Upper lobe of left lung (tissue), 6 donors: ENCODE measurements around the gene PCYOX1L. TPM values are rescaled to one million over a fixed set of nuclear protein-coding genes. Genes with fewer than 3 reads are reported as not detected.

Experiments used
- ATAC-seq, 2 donors: fragments of 200-7000 bp; cut with Tn5 transposase; one replicate each; pipeline ENCODE4 v1.9.1; 2022; ENCODE audit warnings: mild to moderate bottlenecking in 2 of 2, moderate library complexity in 2 of 2; ENCODE audit not compliant: low FRiP score in 2 of 2
- DNase-seq, 2 donors: peaks; one replicate each; pipeline ENCODE4 v3.0.0-alpha.2; 2019 to 2020
- H3K27ac ChIP-seq, 4 donors: fragments of 200-600 bp; sonication (generic); one replicate each; pipeline ENCODE4 v1.5.1; 2016 to 2019
- H3K27me3 ChIP-seq, 4 donors: fragments of 200-600 bp; sonication (generic); one replicate each; pipeline ENCODE4 v1.5.1; 2017 to 2019
- H3K36me3 ChIP-seq, 4 donors: fragments of 200-600 bp; sonication (generic); one replicate each; pipeline ENCODE4 v1.5.1; 2016 to 2019
- H3K4me1 ChIP-seq, 4 donors: fragments of 200-600 bp; sonication (generic); one replicate each; pipeline ENCODE4 v1.5.1; 2018 to 2019
- H3K4me3 ChIP-seq, 4 donors: fragments of 200-600 bp; sonication (generic); one replicate each; pipeline ENCODE4 v1.5.1; 2017 to 2019; ENCODE audit warnings: mild to moderate bottlenecking in 2 of 4, moderate library complexity in 1 of 4
- H3K9me3 ChIP-seq, 4 donors: fragments of 200-600 bp; sonication (generic); one replicate each; pipeline ENCODE4 v1.5.1; 2018 to 2019
- EP300 ChIP-seq, 4 donors: sonication (generic); formaldehyde crosslinking; IDR thresholded peaks; one replicate each; pipeline ENCODE4 v1.5.1; 2017; ENCODE audit warnings: antibody characterized with exemption in 4 of 4, control low read depth in 2 of 4
- POLR2A ChIP-seq, 4 donors: fragments of 450-650 bp; IDR thresholded peaks; one replicate each; pipeline ENCODE4 v1.5.1; 2016 to 2017; ENCODE audit warnings: antibody characterized with exemption in 4 of 4, mild to moderate bottlenecking in 2 of 4
- POLR2AphosphoS5 ChIP-seq, 2 donors: sonication (generic); formaldehyde crosslinking; IDR thresholded peaks; one replicate each; pipeline ENCODE4 v1.5.1; 2017; ENCODE audit warnings: antibody characterized with exemption in 2 of 2
- WGBS, 2 donors: methylation state at CpG; one replicate each; pipeline ENCODE4 v1.1.5; 2017 to 2018; 5-methylcytosine and 5-hydroxymethylcytosine counted together
- total RNA-seq, 6 donors: library from RNA; depleted of rRNA in 4 of 6; stranded (reverse); fragments of >200 nt in 4 of 6; gene quantifications; one replicate each; pipeline versions ENCODE4 v1.1.0 to v1.2.1, GENCODE V29; 2016 to 2021
- TF ChIP-seq, protein P1 (sequence below), 6 experiments: fragments of 450-650 bp in 4 of 6; fragments of 200-600 bp in 2 of 6; sonication (generic) in 2 of 6; IDR thresholded peaks; one replicate each; pipeline ENCODE4 v1.5.1; 2016 to 2019; ENCODE audit warnings: antibody characterized with exemption in 6 of 6
- donor health status: DM: no; HTN: no; CAD: no; lungs with moderate emphysema.
- donor health status: DM: no; HTN: yes; CAD: no; lungs with severe emphysema.

The PCYOX1L gene
- total RNA-seq, 6 donors from 2014 or later, result 3.2 to 10.1 (median 5.0) TPM

DNA sequence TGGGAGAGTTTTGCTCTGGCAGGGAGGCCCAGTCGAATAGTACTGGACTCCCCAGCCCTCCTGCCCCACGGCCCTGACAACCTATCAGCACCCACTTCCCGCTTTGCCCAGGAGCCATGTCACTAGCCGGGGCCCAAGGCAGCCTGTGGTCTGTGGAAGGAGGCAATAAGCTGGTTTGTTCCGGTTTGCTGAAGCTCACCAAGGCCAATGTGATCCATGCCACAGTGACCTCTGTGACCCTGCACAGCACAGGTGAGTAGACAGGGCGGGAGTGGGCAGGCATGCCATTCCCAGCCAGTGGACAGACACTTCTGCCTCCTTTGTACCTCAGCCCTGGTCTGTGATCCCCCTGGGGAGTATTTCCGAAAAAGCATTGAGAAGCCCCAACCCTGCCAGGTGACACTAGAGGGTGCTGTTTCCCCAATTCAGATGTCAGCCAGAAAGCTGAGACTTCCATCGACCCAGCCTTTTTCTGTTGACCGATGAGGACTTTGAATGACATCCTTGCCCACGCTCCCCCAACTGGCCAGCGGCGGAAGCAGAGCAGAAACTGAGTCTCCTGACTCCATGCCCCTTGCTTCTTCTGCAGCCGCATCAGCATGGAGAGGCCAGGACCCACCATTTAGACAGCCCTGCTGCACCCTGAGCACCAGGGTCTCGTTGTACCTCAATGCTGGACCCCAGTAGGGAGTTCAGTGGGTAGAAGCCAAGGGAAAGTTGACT is 9.6 kb downstream of the PCYOX1L start:
- Histone ChIP-seq H3K9me3 (no peaks in the 10 kb centered on the region), H3K4me1 (peaks cover 0 to 8% (median 6%) of the 10 kb centered on the region in 4 donors), H3K4me3 (no peak overlapping the region), H3K27ac (no peak overlapping the region), H3K27me3 (no peaks in the 10 kb centered on the region), H3K36me3 (no peaks in the 10 kb centered on the region)
- ATAC-seq, result peak; percentile 54 to 64
- TF ChIP-seq POLR2AphosphoS5 (IDR thresholded peaks at IDR 0.05) (no peak), EP300 (IDR thresholded peaks at IDR 0.05) (no peak), POLR2A (IDR thresholded peaks at IDR 0.05) (no peak)
- TF ChIP-seq, protein P1, sequence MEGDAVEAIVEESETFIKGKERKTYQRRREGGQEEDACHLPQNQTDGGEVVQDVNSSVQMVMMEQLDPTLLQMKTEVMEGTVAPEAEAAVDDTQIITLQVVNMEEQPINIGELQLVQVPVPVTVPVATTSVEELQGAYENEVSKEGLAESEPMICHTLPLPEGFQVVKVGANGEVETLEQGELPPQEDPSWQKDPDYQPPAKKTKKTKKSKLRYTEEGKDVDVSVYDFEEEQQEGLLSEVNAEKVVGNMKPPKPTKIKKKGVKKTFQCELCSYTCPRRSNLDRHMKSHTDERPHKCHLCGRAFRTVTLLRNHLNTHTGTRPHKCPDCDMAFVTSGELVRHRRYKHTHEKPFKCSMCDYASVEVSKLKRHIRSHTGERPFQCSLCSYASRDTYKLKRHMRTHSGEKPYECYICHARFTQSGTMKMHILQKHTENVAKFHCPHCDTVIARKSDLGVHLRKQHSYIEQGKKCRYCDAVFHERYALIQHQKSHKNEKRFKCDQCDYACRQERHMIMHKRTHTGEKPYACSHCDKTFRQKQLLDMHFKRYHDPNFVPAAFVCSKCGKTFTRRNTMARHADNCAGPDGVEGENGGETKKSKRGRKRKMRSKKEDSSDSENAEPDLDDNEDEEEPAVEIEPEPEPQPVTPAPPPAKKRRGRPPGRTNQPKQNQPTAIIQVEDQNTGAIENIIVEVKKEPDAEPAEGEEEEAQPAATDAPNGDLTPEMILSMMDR (IDR thresholded peaks at IDR 0.05), result peak; percentile 58 to 72 (median 68)
- 56 to 60% methylated on average over 10 to 14 of the region's 14 CpGs for WGBS, 2 donors
- peak in 1 of 2 donors; percentile 44 for DNase-seq

DNA sequence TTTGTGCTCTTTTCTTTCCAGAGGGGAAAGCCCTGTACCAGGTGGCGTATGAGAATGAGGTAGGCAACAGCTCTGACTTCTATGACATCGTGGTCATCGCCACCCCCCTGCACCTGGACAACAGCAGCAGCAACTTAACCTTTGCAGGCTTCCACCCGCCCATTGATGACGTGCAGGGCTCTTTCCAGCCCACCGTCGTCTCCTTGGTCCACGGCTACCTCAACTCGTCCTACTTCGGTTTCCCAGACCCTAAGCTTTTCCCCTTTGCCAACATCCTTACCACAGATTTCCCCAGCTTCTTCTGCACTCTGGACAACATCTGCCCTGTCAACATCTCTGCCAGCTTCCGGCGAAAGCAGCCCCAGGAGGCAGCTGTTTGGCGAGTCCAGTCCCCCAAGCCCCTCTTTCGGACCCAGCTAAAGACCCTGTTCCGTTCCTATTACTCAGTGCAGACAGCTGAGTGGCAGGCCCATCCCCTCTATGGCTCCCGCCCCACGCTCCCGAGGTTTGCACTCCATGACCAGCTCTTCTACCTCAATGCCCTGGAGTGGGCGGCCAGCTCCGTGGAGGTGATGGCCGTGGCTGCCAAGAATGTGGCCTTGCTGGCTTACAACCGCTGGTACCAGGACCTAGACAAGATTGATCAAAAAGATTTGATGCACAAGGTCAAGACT is 10.3 kb downstream of the PCYOX1L start:
- Histone ChIP-seq H3K27ac (no peak overlapping the region), H3K9me3 (no peaks in the 10 kb centered on the region), H3K4me1 (peaks cover 0 to 8% (median 6%) of the 10 kb centered on the region in 4 donors), H3K36me3 (no peaks in the 10 kb centered on the region), H3K27me3 (no peaks in the 10 kb centered on the region), H3K4me3 (no peak overlapping the region)
- TF ChIP-seq, protein P1 (IDR thresholded peaks at IDR 0.05), result no peak
- no peak for TF ChIP-seq POLR2AphosphoS5 (IDR thresholded peaks at IDR 0.05)
- TF ChIP-seq EP300 (IDR thresholded peaks at IDR 0.05), result no peak
- no peak for TF ChIP-seq POLR2A (IDR thresholded peaks at IDR 0.05)
- no peak for DNase-seq
- no peak for ATAC-seq
- whole genome bisulfite sequencing, 2 donors, result 90 to 95% methylated on average over 22 of the region's 22 CpGs

DNA sequence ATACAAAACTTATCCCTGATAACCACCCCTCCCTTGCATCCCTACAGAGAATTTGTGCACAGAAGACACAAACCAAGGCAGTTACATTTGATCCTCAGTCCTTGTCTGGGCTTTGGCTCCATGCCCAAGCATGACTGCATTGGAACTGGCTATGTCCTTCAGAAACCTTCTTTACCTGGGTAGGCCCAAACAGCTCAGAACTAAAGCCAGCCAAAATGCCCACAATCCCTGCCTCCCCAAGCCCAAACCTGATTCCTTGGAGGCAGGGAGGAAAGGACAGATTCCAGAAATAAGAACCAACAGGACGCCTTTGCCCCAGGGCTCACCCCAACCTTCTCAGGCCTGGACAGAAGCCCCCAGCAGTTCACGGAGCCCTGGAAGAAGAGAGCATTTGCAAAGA is 13.0 kb downstream of the PCYOX1L start:
- TF ChIP-seq POLR2A (IDR thresholded peaks at IDR 0.05) (no peak), EP300 (IDR thresholded peaks at IDR 0.05) (no peak), POLR2AphosphoS5 (IDR thresholded peaks at IDR 0.05) (no peak)
- TF ChIP-seq, protein P1 (IDR thresholded peaks at IDR 0.05), result no peak
- H3K27me3 ChIP-seq, result no peaks in the 10 kb centered on the region
- H3K4me3 ChIP-seq, result no peak overlapping the region
- peaks cover 0 to 8% (median 6%) of the 10 kb centered on the region in 4 donors for H3K4me1 ChIP-seq
- H3K27ac ChIP-seq, result no peak overlapping the region
- no peaks in the 10 kb centered on the region for H3K36me3 ChIP-seq
- ATAC-seq (no peak), DNase-seq (no peak)
- 63 to 79% methylated on average over 2 of the region's 2 CpGs for WGBS, 2 donors
- no peaks in the 10 kb centered on the region for H3K9me3 ChIP-seq

DNA sequence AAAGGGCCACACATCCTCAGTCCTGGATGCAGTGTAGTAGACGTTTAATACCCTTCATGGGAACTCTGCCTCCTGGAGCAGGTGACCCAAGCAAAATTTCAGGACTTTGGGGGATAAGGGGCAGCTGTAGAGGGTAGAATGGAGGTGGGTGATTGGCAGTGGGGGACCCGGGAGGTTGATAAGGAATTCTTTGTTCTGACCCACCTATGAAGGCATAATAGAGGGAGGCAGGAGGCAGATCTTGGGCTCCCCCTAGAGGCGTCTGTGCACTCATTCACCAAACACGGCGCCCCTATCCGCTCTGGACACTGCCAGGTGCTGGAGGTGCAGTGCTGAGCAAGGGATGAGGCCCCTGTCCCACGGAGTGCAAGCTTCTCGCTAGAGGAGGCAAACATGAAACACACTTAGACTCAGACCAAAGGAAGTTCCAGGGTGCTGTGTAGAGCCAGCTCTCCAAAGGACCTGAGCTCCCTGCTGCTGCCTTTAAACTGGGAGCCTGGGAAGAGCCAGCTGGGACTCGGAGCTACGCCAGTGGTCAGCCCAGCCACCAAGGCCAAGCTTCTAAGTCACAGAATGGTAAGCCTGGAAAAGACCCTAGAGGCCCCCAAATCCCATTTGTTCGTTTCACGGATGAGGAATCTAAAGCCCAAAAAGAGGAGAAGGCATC is 13.6 kb downstream of the PCYOX1L start:
- TF ChIP-seq, protein P1 (IDR thresholded peaks at IDR 0.05), result peak; percentile 56 to 80 (median 76)
- TF ChIP-seq POLR2AphosphoS5 (IDR thresholded peaks at IDR 0.05), result no peak
- no peak overlapping the region for H3K27ac ChIP-seq

More for the DNA sequence above, 13.6 kb downstream of the PCYOX1L start:
- no peaks in the 10 kb centered on the region for H3K9me3 ChIP-seq
- DNase-seq, result peak in 1 of 2 donors; percentile 65
- H3K4me3 ChIP-seq, result no peak overlapping the region
- 41 to 55% methylated on average over 2 to 12 of the region's 12 CpGs for WGBS, 2 donors
- H3K36me3 ChIP-seq, result no peaks in the 10 kb centered on the region
- no peaks in the 10 kb centered on the region for H3K27me3 ChIP-seq
- peaks cover 0 to 8% (median 6%) of the 10 kb centered on the region in 4 donors for H3K4me1 ChIP-seq
- peak; percentile 85 to 86 for ATAC-seq
